HEK293T (cell line): ENCODE data around the gene NFASC.

Source experiments
- CTCF ChIA-PET: fragments of 350-600 bp; formaldehyde crosslinking; extraction: SDS; loops from one replicate; lab custom pipeline; 2021; ENCODE audit warnings: antibody characterized with exemption, inconsistent platforms; lab: Yijun Ruan, JAX
- POLR2A ChIA-PET: fragments of 350-600 bp; formaldehyde crosslinking; extraction: SDS; loops from one replicate; lab custom pipeline; 2020; ENCODE audit warnings: antibody characterized with exemption, inconsistent platforms; lab: Yijun Ruan, JAX
- DNase-seq: peaks from one replicate; pipeline ENCODE4 v3.0.0; 2012; ENCODE audit warnings: mixed read lengths; ENCODE audit errors: extremely low spot score
- ARNT ChIP-seq: fragments of 450-650 bp; IDR thresholded peaks from 2 replicates; pipeline ENCODE4 v1.6.1; 2017; ENCODE audit warnings: mild to moderate bottlenecking
- BHLHE40 ChIP-seq: fragments of 450-650 bp; IDR thresholded peaks from 2 replicates; pipeline ENCODE4 v1.6.1; 2016; ENCODE audit warnings: mild to moderate bottlenecking, moderate library complexity, borderline replicate concordance
- CTBP1 ChIP-seq: fragments of 450-650 bp; IDR thresholded peaks from 2 replicates; pipeline ENCODE4 v1.6.1; 2016; ENCODE audit warnings: borderline replicate concordance
- ELF4 ChIP-seq: fragments of 450-650 bp; IDR thresholded peaks from 2 replicates; pipeline ENCODE4 v1.6.1; 2017; ENCODE audit warnings: antibody characterized with exemption
- FOXA1 ChIP-seq: fragments of 450-650 bp; IDR thresholded peaks from 2 replicates; pipeline ENCODE4 v1.6.1; 2016; ENCODE audit warnings: mild to moderate bottlenecking
- FOXK2 ChIP-seq: fragments of 450-650 bp; IDR thresholded peaks from 2 replicates; pipeline ENCODE4 v1.6.1; 2016; ENCODE audit warnings: mild to moderate bottlenecking
- FOXM1 ChIP-seq: fragments of 450-650 bp; IDR thresholded peaks from 2 replicates; pipeline ENCODE4 v1.6.1; 2017; ENCODE audit warnings: mild to moderate bottlenecking, borderline replicate concordance
- HDGF ChIP-seq: fragments of 450-650 bp; IDR thresholded peaks from 2 replicates; pipeline ENCODE4 v1.6.1; 2017; ENCODE audit warnings: antibody characterized with exemption, borderline replicate concordance
- L3MBTL2 ChIP-seq: fragments of 450-650 bp; conservative IDR thresholded peaks from 2 replicates; pipeline ENCODE4 v1.6.1; 2016; ENCODE audit warnings: mild to moderate bottlenecking
- LEF1 ChIP-seq: fragments of 450-650 bp; IDR thresholded peaks from 2 replicates; pipeline ENCODE4 v1.6.1; 2017; ENCODE audit warnings: mild to moderate bottlenecking, borderline replicate concordance
- NFRKB ChIP-seq: fragments of 450-650 bp; IDR thresholded peaks from 2 replicates; pipeline ENCODE4 v1.6.1; 2016; ENCODE audit warnings: mild to moderate bottlenecking, moderate library complexity
- PKNOX1 ChIP-seq: fragments of 450-650 bp; IDR thresholded peaks from 2 replicates; pipeline ENCODE4 v1.6.1; 2016
- SP1 ChIP-seq: fragments of 450-650 bp; IDR thresholded peaks from 2 replicates; pipeline ENCODE4 v1.6.1; 2017
- SUZ12 ChIP-seq: fragments of 450-650 bp; IDR thresholded peaks from 2 replicates; pipeline ENCODE4 v1.6.1; 2016; ENCODE audit warnings: mild to moderate bottlenecking
- TARDBP ChIP-seq: fragments of 450-650 bp; IDR thresholded peaks from 2 replicates; pipeline ENCODE4 v1.6.1; 2016
- ZNF384 ChIP-seq: fragments of 450-650 bp; IDR thresholded peaks from 2 replicates; pipeline ENCODE4 v1.6.1; 2016

The NFASC gene

GRCh38 chr1:204923626-204924012 is 53.0 kb downstream of the NFASC start:
- CTCF ChIA-PET, result no interaction called here
- TF ChIP-seq FOXK2 (no peak), SUZ12 (no peak), ELF4 (no peak), BHLHE40 (no peak), LEF1 (no peak), CTBP1 (no peak), L3MBTL2 (no peak), SP1 (no peak), ZNF384 (no peak)
- POLR2A ChIA-PET, result no interaction called here
- no peak for DNase-seq

GRCh38 chr1:204924013-204924759 is 53.5 kb downstream of the NFASC start:
- ChIA-PET CTCF (no interaction called here), POLR2A (no interaction called here)
- TF ChIP-seq NFRKB, result no peak
- TF ChIP-seq ZNF384, result no peak
- no peak for TF ChIP-seq SP1
- TF ChIP-seq ELF4, result no peak
- no peak for TF ChIP-seq HDGF
- TF ChIP-seq FOXA1, result no peak
- no peak for TF ChIP-seq FOXK2
- TF ChIP-seq FOXM1, result no peak
- no peak for TF ChIP-seq PKNOX1
- no peak for TF ChIP-seq ARNT
- no peak for TF ChIP-seq L3MBTL2
- no peak for TF ChIP-seq CTBP1
- TF ChIP-seq TARDBP, result no peak
- TF ChIP-seq SUZ12, result no peak
- DNase-seq, result no peak

- DNase-seq, result no peak
- POLR2A ChIA-PET, result no interaction called here
- CTCF ChIA-PET, result interaction anchor here (0.6 kb wide), 1 partner anchor 134 kb away, joined by 3 read pairs; no protein-coding TSS in a partner anchor
- TF ChIP-seq NFRKB, result no peak
- no peak for TF ChIP-seq HDGF
- TF ChIP-seq L3MBTL2, result no peak
- no peak for TF ChIP-seq LEF1
- no peak for TF ChIP-seq FOXA1
- no peak for TF ChIP-seq FOXM1
- TF ChIP-seq BHLHE40, result no peak
- no peak for TF ChIP-seq TARDBP
- no peak for TF ChIP-seq SUZ12
- no peak for TF ChIP-seq PKNOX1
- no peak for TF ChIP-seq FOXK2
- TF ChIP-seq ZNF384, result no peak
- no peak for TF ChIP-seq ELF4
- TF ChIP-seq SP1, result no peak
- no peak for TF ChIP-seq CTBP1
Measured at GRCh38 chr1:204925701-204926100, 55.0 kb downstream of the NFASC start.

GRCh38 chr1:204927673-204928641 is 57.3 kb downstream of the NFASC start:
- ChIA-PET POLR2A (no interaction called here), CTCF (interaction anchor here (0.6 kb wide), 1 partner anchor 102 kb away, joined by 3 read pairs; no protein-coding TSS in a partner anchor)
- TF ChIP-seq TARDBP (no peak), BHLHE40 (no peak), LEF1 (no peak), ARNT (no peak), PKNOX1 (no peak), NFRKB (no peak), ELF4 (no peak), FOXK2 (no peak), FOXM1 (no peak), CTBP1 (no peak), HDGF (no peak), ZNF384 (no peak), SP1 (no peak)
- no peak for DNase-seq

- POLR2A ChIA-PET, result no interaction called here
- no peak for DNase-seq
- CTCF ChIA-PET, result interaction anchor here (0.6 kb wide), 1 partner anchor 103 kb away, joined by 3 read pairs; no protein-coding TSS in a partner anchor
- TF ChIP-seq BHLHE40 (no peak), CTBP1 (no peak), PKNOX1 (no peak)
Measured at GRCh38 chr1:204928671-204929486, 58.2 kb downstream of the NFASC start.
